Spleen (tissue), 7 donors: ENCODE measurements around the gene NKAIN2.

Experiments used
- CTCF ChIP-seq, 11 experiments: fragments of 200-600 bp in 7 of 11; fragments of 450-650 bp in 4 of 11; sonication (generic) in 4 of 11; IDR thresholded peaks in 8 of 11; conservative IDR thresholded peaks in 3 of 11; 1 replicate in 7 of 11; 2 replicates in 4 of 11; pipeline versions ENCODE4 v1.4.0 to v1.8.0; 2016 to 2021; ENCODE audit warnings: antibody characterized with exemption in 11 of 11, inconsistent platforms in 4 of 11, mild to moderate bottlenecking in 1 of 11
- POLR2A ChIP-seq, 3 donors: fragments of 450-650 bp; IDR thresholded peaks; one replicate each; pipeline ENCODE4 v1.5.1; 2017; ENCODE audit warnings: antibody characterized with exemption in 3 of 3, mild to moderate bottlenecking in 1 of 3
- donor health status: DM: no; HTN: no; CAD: no; lungs with moderate emphysema.
- donor health status: DM: no; HTN: no; CAD: no.
- donor health status: DM: no; HTN: no; CAD: no.

GRCh38 chr6:124036384-124036783, 232.7 kb downstream of the NKAIN2 start:
- TF ChIP-seq CTCF (IDR thresholded peaks at IDR 0.05 in 8 of 11, conservative IDR thresholded peaks at IDR 0.05 in 3 of 11), result no peak
- no peak for TF ChIP-seq POLR2A (IDR thresholded peaks at IDR 0.05)
